ENCODE measurements around the gene KCNK5.

DNA sequence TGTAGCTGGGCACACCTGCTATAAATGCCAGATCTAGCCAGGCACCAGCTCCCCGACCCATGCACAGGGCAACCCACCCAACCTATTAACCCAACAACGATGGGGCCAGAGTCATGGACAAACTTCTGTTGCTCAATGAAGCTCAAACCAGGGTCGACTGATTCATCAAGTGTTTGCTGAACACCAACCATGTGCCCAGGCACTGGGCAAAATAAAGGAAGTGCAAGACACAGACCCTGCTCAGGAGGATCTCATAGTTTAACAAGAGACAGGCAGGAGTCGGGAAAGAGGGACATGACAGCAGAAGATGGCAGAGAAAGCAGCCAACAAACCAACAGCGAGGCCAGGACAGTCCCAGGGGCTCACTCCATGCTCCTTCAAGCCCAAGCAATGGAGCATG is 18.8 kb downstream of the KCNK5 start:
- TF ChIP-seq, protein P1, sequence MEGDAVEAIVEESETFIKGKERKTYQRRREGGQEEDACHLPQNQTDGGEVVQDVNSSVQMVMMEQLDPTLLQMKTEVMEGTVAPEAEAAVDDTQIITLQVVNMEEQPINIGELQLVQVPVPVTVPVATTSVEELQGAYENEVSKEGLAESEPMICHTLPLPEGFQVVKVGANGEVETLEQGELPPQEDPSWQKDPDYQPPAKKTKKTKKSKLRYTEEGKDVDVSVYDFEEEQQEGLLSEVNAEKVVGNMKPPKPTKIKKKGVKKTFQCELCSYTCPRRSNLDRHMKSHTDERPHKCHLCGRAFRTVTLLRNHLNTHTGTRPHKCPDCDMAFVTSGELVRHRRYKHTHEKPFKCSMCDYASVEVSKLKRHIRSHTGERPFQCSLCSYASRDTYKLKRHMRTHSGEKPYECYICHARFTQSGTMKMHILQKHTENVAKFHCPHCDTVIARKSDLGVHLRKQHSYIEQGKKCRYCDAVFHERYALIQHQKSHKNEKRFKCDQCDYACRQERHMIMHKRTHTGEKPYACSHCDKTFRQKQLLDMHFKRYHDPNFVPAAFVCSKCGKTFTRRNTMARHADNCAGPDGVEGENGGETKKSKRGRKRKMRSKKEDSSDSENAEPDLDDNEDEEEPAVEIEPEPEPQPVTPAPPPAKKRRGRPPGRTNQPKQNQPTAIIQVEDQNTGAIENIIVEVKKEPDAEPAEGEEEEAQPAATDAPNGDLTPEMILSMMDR (IDR thresholded peaks at IDR 0.05), result no peak
- no peak for TF ChIP-seq EZH2 (IDR thresholded peaks at IDR 0.05; ENCODE audit: borderline replicate concordance, insufficient read depth, low read depth, low read length, poor library complexity, severe bottlenecking)
